ENCODE data around the gene CLIC4. TPM values are rescaled to one million over a fixed set of nuclear protein-coding genes. Genes with fewer than 3 reads are reported as not detected.

CLIC4 gene
- total RNA-seq, 2 donors from 2014 or later, result 58.1 to 78.8 TPM

DNA sequence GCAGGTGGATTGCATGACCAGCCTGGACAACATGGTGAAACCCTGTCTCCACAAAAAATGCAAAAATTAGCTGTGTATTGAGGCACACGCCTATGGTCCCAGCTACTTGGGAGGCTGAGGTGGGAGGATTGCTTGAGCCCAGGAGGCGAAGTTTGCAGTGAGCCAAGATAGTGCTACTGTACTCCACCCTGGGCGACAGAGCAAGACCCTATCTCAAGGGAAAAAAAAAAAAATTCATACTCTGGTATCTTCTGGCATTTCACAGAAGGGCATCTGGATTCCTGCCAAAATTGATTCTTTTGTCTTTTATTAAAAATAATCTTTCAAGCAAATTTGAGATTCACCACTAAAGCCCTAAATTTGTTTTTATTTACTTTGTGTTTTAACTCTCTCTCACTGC is 19.2 kb downstream of the CLIC4 start:
- intact Hi-C loops (cut with DNase I), result no loop called here

DNA sequence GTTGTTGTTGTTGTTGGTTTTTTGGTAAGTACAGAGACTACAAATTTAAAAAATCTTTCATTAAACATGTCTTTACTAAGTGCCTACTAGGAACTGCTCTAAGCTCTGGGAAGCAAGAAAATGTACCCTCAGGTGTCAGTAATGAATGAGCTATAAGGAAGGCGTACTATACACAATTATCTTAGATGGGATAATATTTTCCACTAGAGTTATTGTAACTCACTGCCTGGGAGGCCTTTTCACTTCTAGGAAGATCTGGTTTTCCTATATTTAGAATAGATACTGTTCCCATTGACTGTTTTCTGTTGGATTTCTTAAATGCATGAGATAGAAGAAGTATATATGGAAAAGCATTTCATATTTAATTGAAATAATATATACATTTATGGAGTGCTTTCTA is 19.6 kb downstream of the CLIC4 start:
- TF ChIP-seq POLR2A (IDR thresholded peaks at IDR 0.05), result no peak
- no peak for TF ChIP-seq CTCF (IDR thresholded peaks at IDR 0.05)
- ATAC-seq, result no peak
- H3K4me1 ChIP-seq, result peaks cover 30% of the 10 kb centered on the region
- WGBS, 2 donors, result 47 to 52% methylated on average over 1 of the region's 1 CpG
- no peak for DNase-seq
- no peaks in the 10 kb centered on the region for H3K9me3 ChIP-seq
- no peak overlapping the region for H3K4me3 ChIP-seq
- intact Hi-C loops (cut with DNase I), result no loop called here
- H3K27me3 ChIP-seq, result no peaks in the 10 kb centered on the region
- no peaks in the 10 kb centered on the region for H3K36me3 ChIP-seq (replicated peaks in 1 of 2; ENCODE audit: insufficient read depth in 1 of 2, low read depth in 2 of 2)
- peak overlapping the region in 1 of 4 donors; percentile 59 for H3K27ac ChIP-seq

More for the DNA sequence above, 19.2 kb downstream of the CLIC4 start:
- no peaks in the 10 kb centered on the region for H3K27me3 ChIP-seq
- peaks cover 26% of the 10 kb centered on the region for H3K4me1 ChIP-seq
- DNase-seq (no peak), ATAC-seq (no peak)
- H3K36me3 ChIP-seq (replicated peaks in 1 of 2; ENCODE audit: insufficient read depth in 1 of 2, low read depth in 2 of 2), result no peaks in the 10 kb centered on the region
- H3K9me3 ChIP-seq, result no peaks in the 10 kb centered on the region
- TF ChIP-seq CTCF (IDR thresholded peaks at IDR 0.05), result no peak
- TF ChIP-seq POLR2A (IDR thresholded peaks at IDR 0.05), result no peak
- 59 to 62% methylated on average over 3 of the region's 3 CpGs for WGBS, 2 donors
- peak overlapping the region in 1 of 4 donors; percentile 59 for H3K27ac ChIP-seq
- no peak overlapping the region for H3K4me3 ChIP-seq

DNA sequence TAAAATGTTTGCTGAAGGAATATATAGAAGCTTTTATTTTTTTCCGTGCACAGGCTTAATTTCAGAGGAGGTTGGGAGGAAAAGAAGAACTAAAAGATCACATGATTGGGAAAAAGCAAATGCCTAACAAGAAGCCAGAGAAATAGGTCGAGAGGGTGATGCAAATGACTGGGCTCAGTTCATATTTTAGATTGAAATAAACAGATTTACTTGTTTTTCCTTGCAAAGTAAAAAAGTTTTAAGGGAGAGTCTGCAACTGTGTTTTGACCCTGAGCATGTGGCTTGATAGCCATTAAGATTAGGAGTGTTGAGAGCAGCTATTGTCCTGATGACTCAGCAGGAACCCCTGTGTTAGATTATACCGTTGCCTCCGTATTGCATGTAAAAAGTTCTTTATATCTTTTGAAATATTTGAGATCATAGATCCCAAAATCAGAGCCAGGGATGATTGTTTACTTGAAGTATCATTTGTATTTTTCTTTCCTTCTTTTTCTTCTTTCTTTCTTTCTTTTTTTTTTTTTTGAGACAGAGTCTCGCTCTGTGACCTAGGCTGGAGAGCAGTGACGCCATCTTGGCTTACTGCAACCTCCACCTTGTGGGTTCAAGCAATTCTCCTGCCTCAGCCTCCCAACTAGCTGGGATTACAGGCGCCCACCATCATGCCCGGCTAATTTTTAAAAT is 20.2 kb downstream of the CLIC4 start:
- no peaks in the 10 kb centered on the region for H3K9me3 ChIP-seq
- H3K4me1 ChIP-seq, result peaks cover 36% of the 10 kb centered on the region
- no peak for TF ChIP-seq POLR2A (IDR thresholded peaks at IDR 0.05)
- no peak for TF ChIP-seq CTCF (IDR thresholded peaks at IDR 0.05)
- WGBS, 2 donors, result 55 to 56% methylated on average over 8 of the region's 8 CpGs
- H3K36me3 ChIP-seq (replicated peaks in 1 of 2; ENCODE audit: insufficient read depth in 1 of 2, low read depth in 2 of 2), result no peaks in the 10 kb centered on the region
- intact Hi-C loops (cut with DNase I), result no loop called here
- H3K27me3 ChIP-seq, result no peaks in the 10 kb centered on the region
- H3K4me3 ChIP-seq, result no peak overlapping the region
- peak in 1 of 4 donors; percentile 29 for DNase-seq
- peak overlapping the region in 1 of 4 donors; percentile 59 for H3K27ac ChIP-seq
- peak; percentile 54 for ATAC-seq

- Histone ChIP-seq H3K27me3 (no peaks in the 10 kb centered on the region), H3K27ac (no peak overlapping the region), H3K4me3 (no peak overlapping the region), H3K9me3 (no peaks in the 10 kb centered on the region), H3K36me3 (replicated peaks in 1 of 2; ENCODE audit: insufficient read depth in 1 of 2, low read depth in 2 of 2) (no peaks in the 10 kb centered on the region), H3K4me1 (peaks cover 37% of the 10 kb centered on the region)
- DNase-seq (peak in 1 of 4 donors; percentile 15), ATAC-seq (no peak)
- intact Hi-C loops (cut with DNase I), result no loop called here
- 14 to 65% methylated on average over 1 of the region's 1 CpG for WGBS, 2 donors
- TF ChIP-seq POLR2A (IDR thresholded peaks at IDR 0.05), result no peak
- TF ChIP-seq CTCF (IDR thresholded peaks at IDR 0.05), result no peak
Observed at GRCh38 chr1:24767351-24767750, 22.1 kb downstream of the CLIC4 start.
